ENCODE data around the gene ATOH1.
A peak's percentile ranks its signal among the peaks of the same experiment; 100 is the strongest.

ATOH1 gene, protein sequence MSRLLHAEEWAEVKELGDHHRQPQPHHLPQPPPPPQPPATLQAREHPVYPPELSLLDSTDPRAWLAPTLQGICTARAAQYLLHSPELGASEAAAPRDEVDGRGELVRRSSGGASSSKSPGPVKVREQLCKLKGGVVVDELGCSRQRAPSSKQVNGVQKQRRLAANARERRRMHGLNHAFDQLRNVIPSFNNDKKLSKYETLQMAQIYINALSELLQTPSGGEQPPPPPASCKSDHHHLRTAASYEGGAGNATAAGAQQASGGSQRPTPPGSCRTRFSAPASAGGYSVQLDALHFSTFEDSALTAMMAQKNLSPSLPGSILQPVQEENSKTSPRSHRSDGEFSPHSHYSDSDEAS

DNA sequence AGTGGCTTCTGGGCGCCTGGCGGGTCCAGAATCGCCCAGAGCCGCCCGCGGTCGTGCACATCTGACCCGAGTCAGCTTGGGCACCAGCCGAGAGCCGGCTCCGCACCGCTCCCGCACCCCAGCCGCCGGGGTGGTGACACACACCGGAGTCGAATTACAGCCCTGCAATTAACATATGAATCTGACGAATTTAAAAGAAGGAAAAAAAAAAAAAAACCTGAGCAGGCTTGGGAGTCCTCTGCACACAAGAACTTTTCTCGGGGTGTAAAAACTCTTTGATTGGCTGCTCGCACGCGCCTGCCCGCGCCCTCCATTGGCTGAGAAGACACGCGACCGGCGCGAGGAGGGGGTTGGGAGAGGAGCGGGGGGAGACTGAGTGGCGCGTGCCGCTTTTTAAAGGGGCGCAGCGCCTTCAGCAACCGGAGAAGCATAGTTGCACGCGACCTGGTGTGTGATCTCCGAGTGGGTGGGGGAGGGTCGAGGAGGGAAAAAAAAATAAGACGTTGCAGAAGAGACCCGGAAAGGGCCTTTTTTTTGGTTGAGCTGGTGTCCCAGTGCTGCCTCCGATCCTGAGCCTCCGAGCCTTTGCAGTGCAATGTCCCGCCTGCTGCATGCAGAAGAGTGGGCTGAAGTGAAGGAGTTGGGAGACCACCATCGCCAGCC lies at the start of gene ATOH1:
TSS of gene ATOH1 (plus strand) at position 422 of the 663 bp plus-strand sequence. CDS start at position 596, 174 bp downstream.
- ChIA-PET CTCF (interaction anchor here (1.6 kb wide), 2 partner anchors 10 kb away, joined by 3 to 4 read pairs; no protein-coding TSS in a partner anchor), POLR2A (no interaction called here)
- TF ChIP-seq, protein P1, sequence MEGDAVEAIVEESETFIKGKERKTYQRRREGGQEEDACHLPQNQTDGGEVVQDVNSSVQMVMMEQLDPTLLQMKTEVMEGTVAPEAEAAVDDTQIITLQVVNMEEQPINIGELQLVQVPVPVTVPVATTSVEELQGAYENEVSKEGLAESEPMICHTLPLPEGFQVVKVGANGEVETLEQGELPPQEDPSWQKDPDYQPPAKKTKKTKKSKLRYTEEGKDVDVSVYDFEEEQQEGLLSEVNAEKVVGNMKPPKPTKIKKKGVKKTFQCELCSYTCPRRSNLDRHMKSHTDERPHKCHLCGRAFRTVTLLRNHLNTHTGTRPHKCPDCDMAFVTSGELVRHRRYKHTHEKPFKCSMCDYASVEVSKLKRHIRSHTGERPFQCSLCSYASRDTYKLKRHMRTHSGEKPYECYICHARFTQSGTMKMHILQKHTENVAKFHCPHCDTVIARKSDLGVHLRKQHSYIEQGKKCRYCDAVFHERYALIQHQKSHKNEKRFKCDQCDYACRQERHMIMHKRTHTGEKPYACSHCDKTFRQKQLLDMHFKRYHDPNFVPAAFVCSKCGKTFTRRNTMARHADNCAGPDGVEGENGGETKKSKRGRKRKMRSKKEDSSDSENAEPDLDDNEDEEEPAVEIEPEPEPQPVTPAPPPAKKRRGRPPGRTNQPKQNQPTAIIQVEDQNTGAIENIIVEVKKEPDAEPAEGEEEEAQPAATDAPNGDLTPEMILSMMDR (IDR thresholded peaks at IDR 0.05; ENCODE audit: control extremely low read depth, extremely low read depth, low read depth, missing control alignments) = no peak
- DNase-seq (ENCODE audit: extremely low spot score) = no peak

DNA sequence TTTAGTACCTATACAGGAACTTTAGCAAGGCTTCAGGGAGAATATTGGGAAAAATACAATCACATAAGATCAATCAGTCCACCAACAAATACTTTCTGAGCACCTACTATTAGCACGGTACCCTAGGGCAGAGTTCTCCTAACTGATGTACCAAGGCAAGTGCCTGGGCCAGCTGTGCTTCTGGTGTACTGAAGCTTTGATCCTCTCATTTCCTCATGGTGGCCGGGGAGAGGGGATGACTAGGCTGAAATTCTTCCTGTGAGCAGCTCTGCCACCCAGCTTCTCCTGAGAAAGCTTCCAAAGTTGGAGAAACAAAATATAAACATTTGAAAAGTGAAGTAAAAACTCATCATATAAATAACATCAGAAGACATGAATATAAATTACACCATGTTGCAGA lies 49.3 kb upstream of the ATOH1 start:
- TF ChIP-seq, protein P1 (IDR thresholded peaks at IDR 0.05; ENCODE audit: control extremely low read depth, extremely low read depth, low read depth, missing control alignments) = no peak
- CTCF ChIA-PET = interaction anchor here (1.3 kb wide), 1 partner anchor 12 kb away, joined by 3 read pairs; no protein-coding TSS in a partner anchor
- POLR2A ChIA-PET = no interaction called here
- no peak for DNase-seq (ENCODE audit: extremely low spot score)

DNA sequence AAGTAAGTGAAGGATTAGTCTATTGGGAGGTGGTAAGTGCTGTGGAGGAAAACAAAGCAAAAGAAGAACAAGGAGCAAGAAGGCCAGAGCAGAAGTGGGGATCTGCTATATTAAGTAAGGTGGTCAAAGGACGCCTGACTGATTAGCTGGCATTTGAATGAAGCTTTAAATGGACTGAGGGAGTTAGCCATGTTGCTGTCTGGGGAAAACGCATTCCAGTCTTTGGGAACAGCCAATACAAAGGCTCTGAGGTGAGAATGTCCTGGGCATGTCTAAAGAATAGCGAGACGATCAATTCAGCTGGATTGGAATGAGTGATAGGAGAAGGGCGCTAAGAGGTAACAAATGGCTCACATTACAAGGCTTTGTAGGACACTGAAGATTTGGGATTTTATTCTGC lies 48.5 kb upstream of the ATOH1 start:
- TF ChIP-seq, protein P1 (IDR thresholded peaks at IDR 0.05; ENCODE audit: control extremely low read depth, extremely low read depth, low read depth, missing control alignments) = no peak
- POLR2A ChIA-PET = no interaction called here
- CTCF ChIA-PET = interaction anchor here (1.3 kb wide), 2 partner anchors 11 to 16 kb away, joined by 3 read pairs; no protein-coding TSS in a partner anchor
- no peak for DNase-seq (ENCODE audit: extremely low spot score)

DNA sequence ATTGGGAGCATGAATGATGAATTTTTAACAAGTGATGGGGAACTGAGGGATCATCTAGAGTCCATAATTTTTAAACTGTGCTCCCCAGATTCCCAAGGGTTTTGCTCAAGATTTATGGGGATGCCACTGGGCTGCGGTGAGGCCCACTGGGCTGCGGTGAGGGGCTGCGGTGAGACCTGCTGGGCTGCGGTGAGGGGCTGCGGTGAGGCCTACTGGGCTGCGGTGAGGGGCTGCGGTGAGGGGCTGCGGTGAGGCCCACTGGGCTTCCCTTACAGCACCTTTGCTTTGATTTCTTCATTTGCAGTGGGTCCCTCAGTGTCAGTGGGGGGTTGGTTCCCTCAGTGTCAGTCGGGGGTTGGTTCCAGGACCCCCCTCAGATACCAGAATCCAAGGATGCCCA lies 47.4 kb upstream of the ATOH1 start:
- ChIA-PET CTCF (no interaction called here), POLR2A (no interaction called here)
- no peak for DNase-seq (ENCODE audit: extremely low spot score)
- TF ChIP-seq, protein P1 (IDR thresholded peaks at IDR 0.05; ENCODE audit: control extremely low read depth, extremely low read depth, low read depth, missing control alignments) = no peak

DNA sequence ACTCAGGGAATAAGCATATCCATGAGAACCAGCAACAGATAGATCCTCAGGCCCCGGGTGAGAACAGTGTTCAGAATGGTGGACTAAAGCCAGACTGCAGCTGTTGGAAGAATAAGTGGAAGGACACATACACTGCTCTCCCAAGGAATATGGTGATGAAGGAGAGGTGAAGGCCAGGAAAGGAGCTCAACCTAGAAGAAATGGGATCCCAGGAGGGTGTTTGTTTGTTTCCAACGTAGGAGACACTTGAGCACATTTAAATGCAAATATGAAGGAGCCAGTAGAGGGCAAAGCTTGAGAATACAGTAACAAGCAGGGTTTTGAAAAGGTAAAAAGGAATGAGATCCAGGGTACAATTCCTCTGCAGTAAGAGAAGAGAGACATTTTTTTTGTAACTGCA lies 42.4 kb upstream of the ATOH1 start:
- POLR2A ChIA-PET = no interaction called here
- no peak for DNase-seq (ENCODE audit: extremely low spot score)
- TF ChIP-seq, protein P1 (IDR thresholded peaks at IDR 0.05; ENCODE audit: control extremely low read depth, extremely low read depth, low read depth, missing control alignments) = no peak
- CTCF ChIA-PET = interaction anchor here (0.9 to 2.0 kb wide), 4 partner anchors 9 to 76 kb away, joined by 3 to 9 read pairs (median 3); no protein-coding TSS in a partner anchor

DNA sequence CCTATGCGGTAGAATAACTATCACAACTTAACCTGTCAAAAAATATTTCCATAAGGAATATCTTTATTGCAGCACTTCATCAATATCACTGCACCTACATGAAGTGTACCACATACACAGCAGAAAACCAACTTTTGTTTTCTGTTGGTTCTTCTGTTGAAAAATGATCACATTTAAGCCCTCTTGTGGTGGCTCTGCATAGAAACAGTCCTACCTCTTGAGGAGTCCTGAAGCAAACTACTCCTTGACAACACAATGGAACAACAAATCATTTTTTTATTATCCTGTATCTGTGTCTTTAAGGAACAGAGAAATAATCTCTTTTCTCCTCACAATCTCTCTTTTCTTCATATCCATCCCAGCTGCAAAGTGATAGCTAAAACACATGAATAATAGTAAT lies 39.8 kb upstream of the ATOH1 start:
- TF ChIP-seq, protein P1 (IDR thresholded peaks at IDR 0.05; ENCODE audit: control extremely low read depth, extremely low read depth, low read depth, missing control alignments) = peak; percentile 26
- CTCF ChIA-PET = interaction anchor here (1.0 to 1.3 kb wide), 2 partner anchors 19 to 282 kb away, joined by 3 read pairs; no protein-coding TSS in a partner anchor
- POLR2A ChIA-PET = no interaction called here
- DNase-seq (ENCODE audit: extremely low spot score) = peak; percentile 12
